ENCODE results near the gene MBNL1. TPM values are rescaled to one million over a fixed set of nuclear protein-coding genes. Genes with fewer than 3 reads are reported as not detected.

MBNL1 gene
- total RNA-seq, 1 experiment from 2014 or later: 200 TPM

GRCh38 chr3:152235709-152236298, 32.9 kb upstream of the MBNL1 start:
- DNase-seq (ENCODE audit: low read depth, low spot score) (peak; percentile 6), ATAC-seq (peak; percentile 55)
- ChIA-PET POLR2A (no interaction called here), RAD21 (ENCODE audit: low non-redundant PET in 1 of 2, low total read pairs in 2 of 2, uncharacterized antibody in 2 of 2, unreplicated experiment in 2 of 2) (no interaction called here), CTCF (interaction anchor here (0.5 kb wide), 1 partner anchor 138 kb away, joined by 3 read pairs; no protein-coding TSS in a partner anchor)
- Histone ChIP-seq H3K9ac (ENCODE audit: low read length) (peak overlapping the region; percentile 31; the same call in 1 of the 2 replicates), H3K9me3 (ENCODE audit: control insufficient read depth in 1 of 2, insufficient read depth in 1 of 2, low read depth in 1 of 2, low read length in 2 of 2) (no peaks in the 10 kb centered on the region), H3K27ac (ENCODE audit: low read depth, low read length) (no peak overlapping the region), H3K4me3 (replicated peaks in 1 of 2; ENCODE audit: low read depth in 1 of 2, low read length in 2 of 2) (no peak overlapping the region), H3K27me3 (ENCODE audit: insufficient read depth, low read length) (no peaks in the 10 kb centered on the region), H3K9me2 (ENCODE audit: insufficient read depth) (no peaks in the 10 kb centered on the region), H4K20me1 (ENCODE audit: insufficient read depth) (no peaks in the 10 kb centered on the region), H3K4me2 (ENCODE audit: low read length) (peak overlapping the region; percentile 59), H3K79me2 (ENCODE audit: insufficient read depth, low read length) (no peaks in the 10 kb centered on the region), H3K36me3 (ENCODE audit: control insufficient read depth in 1 of 2, insufficient read depth in 2 of 2, low read length in 2 of 2) (no peaks in the 10 kb centered on the region), H3K4me1 (ENCODE audit: control insufficient read depth in 1 of 2, insufficient read depth in 2 of 2, low read length in 2 of 2) (peaks cover 6 to 29% of the 10 kb centered on the region in 2 experiments), H2AFZ (ENCODE audit: low read depth, low read length, poor library complexity, severe bottlenecking) (peak overlapping the region; percentile 96)
- BruUV-seq (replicated peaks): no TSS peak
- TF ChIP-seq ZNF274 (IDR thresholded peaks at IDR 0.05; ENCODE audit: low read depth, low read length) (no peak), SRF (IDR thresholded peaks at IDR 0.05; ENCODE audit: low read depth) (no peak), POLR2AphosphoS5 (IDR thresholded peaks at IDR 0.05; ENCODE audit: low read depth, low read length) (no peak), REST (IDR thresholded peaks at IDR 0.05; ENCODE audit: low read depth) (no peak)
- TF ChIP-seq, protein P1, sequence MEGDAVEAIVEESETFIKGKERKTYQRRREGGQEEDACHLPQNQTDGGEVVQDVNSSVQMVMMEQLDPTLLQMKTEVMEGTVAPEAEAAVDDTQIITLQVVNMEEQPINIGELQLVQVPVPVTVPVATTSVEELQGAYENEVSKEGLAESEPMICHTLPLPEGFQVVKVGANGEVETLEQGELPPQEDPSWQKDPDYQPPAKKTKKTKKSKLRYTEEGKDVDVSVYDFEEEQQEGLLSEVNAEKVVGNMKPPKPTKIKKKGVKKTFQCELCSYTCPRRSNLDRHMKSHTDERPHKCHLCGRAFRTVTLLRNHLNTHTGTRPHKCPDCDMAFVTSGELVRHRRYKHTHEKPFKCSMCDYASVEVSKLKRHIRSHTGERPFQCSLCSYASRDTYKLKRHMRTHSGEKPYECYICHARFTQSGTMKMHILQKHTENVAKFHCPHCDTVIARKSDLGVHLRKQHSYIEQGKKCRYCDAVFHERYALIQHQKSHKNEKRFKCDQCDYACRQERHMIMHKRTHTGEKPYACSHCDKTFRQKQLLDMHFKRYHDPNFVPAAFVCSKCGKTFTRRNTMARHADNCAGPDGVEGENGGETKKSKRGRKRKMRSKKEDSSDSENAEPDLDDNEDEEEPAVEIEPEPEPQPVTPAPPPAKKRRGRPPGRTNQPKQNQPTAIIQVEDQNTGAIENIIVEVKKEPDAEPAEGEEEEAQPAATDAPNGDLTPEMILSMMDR (IDR thresholded peaks at IDR 0.05 in 2 of 3, conservative IDR thresholded peaks at IDR 0.05 in 1 of 3; ENCODE audit: borderline replicate concordance in 1 of 3, insufficient read depth in 1 of 3, low read depth in 2 of 3, low read length in 2 of 3): no peak
- TF ChIP-seq, protein P2, sequence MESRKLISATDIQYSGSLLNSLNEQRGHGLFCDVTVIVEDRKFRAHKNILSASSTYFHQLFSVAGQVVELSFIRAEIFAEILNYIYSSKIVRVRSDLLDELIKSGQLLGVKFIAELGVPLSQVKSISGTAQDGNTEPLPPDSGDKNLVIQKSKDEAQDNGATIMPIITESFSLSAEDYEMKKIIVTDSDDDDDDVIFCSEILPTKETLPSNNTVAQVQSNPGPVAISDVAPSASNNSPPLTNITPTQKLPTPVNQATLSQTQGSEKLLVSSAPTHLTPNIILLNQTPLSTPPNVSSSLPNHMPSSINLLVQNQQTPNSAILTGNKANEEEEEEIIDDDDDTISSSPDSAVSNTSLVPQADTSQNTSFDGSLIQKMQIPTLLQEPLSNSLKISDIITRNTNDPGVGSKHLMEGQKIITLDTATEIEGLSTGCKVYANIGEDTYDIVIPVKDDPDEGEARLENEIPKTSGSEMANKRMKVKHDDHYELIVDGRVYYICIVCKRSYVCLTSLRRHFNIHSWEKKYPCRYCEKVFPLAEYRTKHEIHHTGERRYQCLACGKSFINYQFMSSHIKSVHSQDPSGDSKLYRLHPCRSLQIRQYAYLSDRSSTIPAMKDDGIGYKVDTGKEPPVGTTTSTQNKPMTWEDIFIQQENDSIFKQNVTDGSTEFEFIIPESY (IDR thresholded peaks at IDR 0.05; ENCODE audit: extremely low read depth, insufficient replicate concordance, low read length): no peak
- TF ChIP-seq, protein P3, sequence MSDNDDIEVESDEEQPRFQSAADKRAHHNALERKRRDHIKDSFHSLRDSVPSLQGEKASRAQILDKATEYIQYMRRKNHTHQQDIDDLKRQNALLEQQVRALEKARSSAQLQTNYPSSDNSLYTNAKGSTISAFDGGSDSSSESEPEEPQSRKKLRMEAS (IDR thresholded peaks at IDR 0.05): no peak
- intact Hi-C loops (cut with micrococcal nuclease): no loop called here
